Breast epithelium (tissue), 4 donors: ENCODE results near the gene KRTAP10-8. TPM values are rescaled to one million over a fixed set of nuclear protein-coding genes. Genes with fewer than 3 reads are reported as not detected.
"Not testable (repeated sequence)": the region's sequence is repeated elsewhere in the genome, so short reads cannot be mapped to it uniquely, and the experiment has no call there.

Experiments used
- DNase-seq, 2 donors: peaks; one replicate each; pipeline ENCODE4 v3.0.0-alpha.2; 2019; ENCODE audit warnings: low spot score in 2 of 2
- H3K27ac ChIP-seq, 2 donors: fragments of 200-600 bp; sonication (generic) in 1 of 2; one replicate each; pipeline ENCODE4 v1.5.1; 2016 to 2019; ENCODE audit warnings: mild to moderate bottlenecking in 1 of 2
- H3K27me3 ChIP-seq, 2 donors: fragments of 200-600 bp; sonication (generic) in 1 of 2; one replicate each; pipeline versions ENCODE4 v1.5.1 to v1.6.0; 2017 to 2019; ENCODE audit warnings: control low read depth in 1 of 2, mild to moderate bottlenecking in 1 of 2
- H3K36me3 ChIP-seq: fragments of 200-600 bp; one replicate; pipeline ENCODE4 v1.5.1; 2019
- H3K4me1 ChIP-seq, 2 donors: fragments of 200-600 bp; sonication (generic); one replicate each; pipeline ENCODE4 v1.5.1; 2016 to 2019; ENCODE audit warnings: control low read depth in 1 of 2
- H3K4me3 ChIP-seq, 3 donors: fragments of 200-600 bp; sonication (generic); 1 replicate in 2 of 3; 2 replicates in 1 of 3; pipeline ENCODE4 v1.5.1; 2016 to 2019; ENCODE audit warnings: mild to moderate bottlenecking in 3 of 3, moderate library complexity in 2 of 3
- H3K9me3 ChIP-seq, 2 donors: fragments of 200-600 bp; sonication (generic) in 1 of 2; one replicate each; pipeline ENCODE4 v1.5.1; 2016 to 2019; ENCODE audit warnings: control low read depth in 1 of 2
- CTCF ChIP-seq, 3 donors: fragments of 450-650 bp; IDR thresholded peaks; one replicate each; pipeline ENCODE4 v1.5.1; 2016 to 2017; ENCODE audit warnings: antibody characterized with exemption in 3 of 3, mild to moderate bottlenecking in 3 of 3, moderate library complexity in 3 of 3
- POLR2A ChIP-seq: fragments of 450-650 bp; IDR thresholded peaks from one replicate; pipeline ENCODE4 v1.6.1; 2016; ENCODE audit warnings: antibody characterized with exemption, mild to moderate bottlenecking, moderate library complexity
- POLR2AphosphoS5 ChIP-seq, 3 donors: sonication (generic); formaldehyde crosslinking; IDR thresholded peaks; one replicate each; pipeline ENCODE4 v1.6.1; 2017; ENCODE audit warnings: antibody characterized with exemption in 3 of 3
- intact Hi-C: fragments of 100-400 bp; cut with DNase I; formaldehyde crosslinking; loops from one replicate; pipeline ENCODE4 v1.15.1; 2023; ENCODE audit warnings: low total_unique reads
- total RNA-seq, 3 donors: library from RNA; depleted of rRNA; stranded (reverse); fragments of >200 nt; gene quantifications; one replicate each; pipeline ENCODE4 v1.1.0, GENCODE V29; 2016

The KRTAP10-8 gene
- total RNA-seq, 3 donors from 2014 or later: not detected

GRCh38 chr21:44626673-44627143 is 14.8 kb downstream of the KRTAP10-8 start, which contains the start of gene KRTAP10-9:
TSS of gene KRTAP10-9 (plus strand) at chr21:44627093. CDS start at chr21:44627172, 79 bp downstream.
- intact Hi-C loops: no loop called here
- no peak within 1 kb of the TSS for H3K27ac ChIP-seq
- DNase-seq: no peak
- H3K4me3 ChIP-seq: no peak within 1 kb of the TSS
- H3K36me3 ChIP-seq: no peaks in the 10 kb centered on the region
- H3K4me1 ChIP-seq: no peaks in the 10 kb centered on the region
- TF ChIP-seq POLR2A: no peak
- H3K27me3 ChIP-seq: peaks cover 0 to 17% of the 10 kb centered on the region in 2 donors
- peaks cover 29 to 45% of the 10 kb centered on the region in 2 donors for H3K9me3 ChIP-seq

DNA sequence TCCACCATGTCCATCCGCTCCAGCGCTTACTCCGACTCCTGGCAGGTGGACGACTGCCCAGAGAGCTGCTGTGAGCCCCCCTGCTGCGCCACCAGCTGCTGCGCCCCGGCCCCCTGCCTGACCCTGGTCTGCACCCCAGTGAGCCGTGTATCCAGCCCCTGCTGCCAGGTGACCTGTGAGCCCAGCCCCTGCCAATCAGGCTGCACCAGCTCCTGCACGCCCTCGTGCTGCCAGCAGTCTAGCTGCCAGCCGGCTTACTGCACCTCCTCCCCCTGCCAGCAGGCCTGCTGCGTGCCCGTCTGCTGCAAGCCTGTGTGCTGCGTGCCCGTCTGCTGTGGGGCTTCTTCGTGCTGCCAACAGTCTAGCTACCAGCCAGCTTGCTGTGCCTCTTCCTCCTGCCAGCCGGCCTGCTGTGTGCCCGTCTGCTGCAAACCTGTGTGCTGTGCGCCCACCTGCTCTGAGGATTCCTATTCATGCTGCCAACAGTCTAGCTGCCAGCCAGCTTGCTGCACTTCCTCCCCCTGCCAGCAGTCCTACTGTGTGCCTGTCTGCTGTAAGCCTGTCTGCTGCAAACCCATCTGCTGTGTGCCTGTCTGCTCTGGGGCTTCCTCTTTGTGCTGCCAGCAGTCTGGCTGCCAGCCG is 15.4 kb downstream of the KRTAP10-8 start:
- DNase-seq, H3K4me1 ChIP-seq, H3K36me3 ChIP-seq, H3K27ac ChIP-seq, intact Hi-C loops, H3K4me3 ChIP-seq: not testable (repeated sequence)
- Histone ChIP-seq H3K27me3 (peaks cover 0 to 17% of the 10 kb centered on the region in 2 donors), H3K9me3 (peaks cover 35 to 51% of the 10 kb centered on the region in 2 donors)

GRCh38 chr21:44627831-44628233 is 16.0 kb downstream of the KRTAP10-8 start:
- H3K36me3 ChIP-seq, H3K27ac ChIP-seq, H3K4me1 ChIP-seq, DNase-seq, intact Hi-C loops, H3K4me3 ChIP-seq: not testable (repeated sequence)
- Histone ChIP-seq H3K9me3 (peaks cover 38 to 53% of the 10 kb centered on the region in 2 donors), H3K27me3 (peaks cover 0 to 17% of the 10 kb centered on the region in 2 donors)

GRCh38 chr21:44628707-44629391 is 17.0 kb downstream of the KRTAP10-8 start:
- Histone ChIP-seq H3K27ac (no peak overlapping the region), H3K9me3 (peaks cover 38 to 42% of the 10 kb centered on the region in 2 donors), H3K4me1 (no peaks in the 10 kb centered on the region), H3K4me3 (no peak overlapping the region), H3K36me3 (no peaks in the 10 kb centered on the region), H3K27me3 (peaks cover 0 to 17% of the 10 kb centered on the region in 2 donors)
- no peak for DNase-seq
- TF ChIP-seq POLR2A (no peak), CTCF (IDR thresholded peaks at IDR 0.05) (no peak), POLR2AphosphoS5 (IDR thresholded peaks at IDR 0.05) (no peak)
- intact Hi-C loops: no loop called here

- Histone ChIP-seq H3K4me3 (no peak overlapping the region), H3K9me3 (peaks cover 29 to 30% of the 10 kb centered on the region in 2 donors), H3K4me1 (no peaks in the 10 kb centered on the region), H3K27me3 (peaks cover 0 to 17% of the 10 kb centered on the region in 2 donors), H3K36me3 (no peaks in the 10 kb centered on the region), H3K27ac (no peak overlapping the region)
- no peak for TF ChIP-seq POLR2A
- no peak for TF ChIP-seq CTCF (IDR thresholded peaks at IDR 0.05)
- no peak for DNase-seq
- intact Hi-C loops: no loop called here
Measured at GRCh38 chr21:44630440-44630839, 18.6 kb downstream of the KRTAP10-8 start.

- intact Hi-C loops: no loop called here
- no peak overlapping the region for H3K4me3 ChIP-seq
- no peak for DNase-seq
- no peaks in the 10 kb centered on the region for H3K4me1 ChIP-seq
- H3K9me3 ChIP-seq: peaks cover 29 to 30% of the 10 kb centered on the region in 2 donors
- no peak overlapping the region for H3K27ac ChIP-seq
- TF ChIP-seq CTCF (IDR thresholded peaks at IDR 0.05): no peak
- no peak for TF ChIP-seq POLR2AphosphoS5 (IDR thresholded peaks at IDR 0.05)
- TF ChIP-seq POLR2A: no peak
- H3K27me3 ChIP-seq: peaks cover 0 to 8% of the 10 kb centered on the region in 2 donors
- no peaks in the 10 kb centered on the region for H3K36me3 ChIP-seq
Measured at GRCh38 chr21:44632067-44632466, 20.2 kb downstream of the KRTAP10-8 start.
